HG02763 (cell line): ENCODE results near the gene SPEN.
A peak's percentile ranks its signal among the peaks of the same experiment; 100 is the strongest.
"Not testable (repeated sequence)": the region's sequence is repeated elsewhere in the genome, so short reads cannot be mapped to it uniquely, and the experiment has no call there.

Experiments
- ATAC-seq: cut with Tn5 transposase; IDR thresholded peaks from one replicate; pipeline ENCODE4 v1.9.1; 2021; ENCODE audit warnings: mild to moderate bottlenecking, moderate library complexity; ENCODE audit not compliant: unreplicated experiment

Gene SPEN

GRCh38 chr1:15834406-15835204, 12.9 kb upstream of the SPEN start:
- peak; percentile 56 for ATAC-seq

GRCh38 chr1:15835205-15835740, 12.2 kb upstream of the SPEN start:
- peak; percentile 0 for ATAC-seq

- ATAC-seq, result peak; percentile 62
Observed at GRCh38 chr1:15835741-15836510, 11.6 kb upstream of the SPEN start.

DNA sequence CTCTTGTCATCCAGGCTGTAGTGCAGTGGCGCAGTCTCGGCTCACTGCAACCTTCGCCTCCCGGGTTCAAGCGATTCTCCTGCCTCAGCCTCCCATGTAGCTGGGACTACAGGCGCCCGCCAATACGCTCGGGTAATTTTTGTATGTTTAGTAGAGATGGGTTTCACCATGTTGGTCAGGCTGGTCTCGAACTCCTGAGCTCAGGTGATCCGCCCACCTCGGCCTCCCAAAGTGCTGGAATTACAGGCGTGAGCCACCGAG, 11.1 kb upstream of the SPEN start:
- ATAC-seq, result not testable (repeated sequence)

- ATAC-seq, result no peak
Observed at GRCh38 chr1:15836772-15837669, 10.5 kb upstream of the SPEN start.

DNA sequence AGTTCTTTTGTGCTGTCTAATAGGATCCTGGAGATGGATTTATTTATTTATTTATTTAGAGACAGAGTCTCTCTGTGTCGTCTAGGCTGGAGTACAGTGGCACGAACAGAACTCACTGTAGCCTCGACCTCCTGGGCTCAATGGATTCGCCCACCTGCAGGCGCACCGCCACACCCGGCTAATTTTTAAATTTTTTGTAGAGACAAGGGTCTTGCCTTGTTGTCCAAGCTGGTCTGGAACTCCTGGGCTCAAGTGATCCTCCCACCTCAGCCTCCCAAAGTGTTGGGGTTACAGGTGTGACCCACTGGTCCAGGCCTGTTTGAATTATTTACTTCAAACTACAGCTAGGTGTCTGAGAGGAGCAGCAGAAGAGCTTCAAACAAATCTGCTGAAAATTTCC, 9.6 kb upstream of the SPEN start:
- no peak for ATAC-seq

DNA sequence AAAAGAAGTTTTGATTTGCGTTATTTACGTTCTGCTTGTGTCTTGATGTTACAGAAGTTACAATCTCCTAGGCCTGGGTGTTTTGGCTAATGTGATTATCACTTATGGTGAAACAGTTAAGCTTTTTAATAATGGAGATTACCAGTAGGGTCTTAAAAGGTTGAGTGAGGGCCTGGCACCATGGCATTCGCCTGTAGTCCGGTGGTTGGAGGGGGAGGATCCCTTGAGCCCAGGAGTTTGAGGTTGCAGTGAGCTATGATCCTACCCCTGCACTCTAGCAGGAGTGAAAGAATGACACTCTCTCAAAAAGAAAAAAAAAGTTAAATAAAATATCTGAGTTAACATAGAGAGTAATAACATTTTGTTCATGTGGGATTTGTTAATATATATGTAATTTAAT, 8.8 kb upstream of the SPEN start:
- no peak for ATAC-seq

GRCh38 chr1:15843826-15844572, 3.5 kb upstream of the SPEN start:
- no peak for ATAC-seq

- not testable (repeated sequence) for ATAC-seq
Observed at GRCh38 chr1:15846056-15846455, 1.5 kb upstream of the SPEN start.

DNA sequence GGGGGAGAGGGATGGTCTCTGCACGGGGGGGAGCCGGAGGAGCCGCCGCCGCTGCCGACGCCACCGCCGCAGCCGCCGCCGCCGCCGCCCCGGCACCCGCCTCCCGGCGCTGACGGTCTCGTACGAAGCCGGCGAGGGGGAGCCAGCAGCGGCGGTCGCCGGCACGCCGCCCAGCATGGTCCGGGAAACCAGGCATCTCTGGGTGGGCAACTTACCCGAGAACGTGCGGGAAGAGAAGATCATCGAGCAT, 311 bp downstream of the SPEN start:
- ATAC-seq, result no peak

- ATAC-seq, result peak; percentile 21
Observed at GRCh38 chr1:15848143-15848928, 829 bp downstream of the SPEN start.

GRCh38 chr1:15848929-15849774, 1.6 kb downstream of the SPEN start:
- no peak for ATAC-seq

- no peak for ATAC-seq
Observed at GRCh38 chr1:15849775-15850324, 2.3 kb downstream of the SPEN start.

DNA sequence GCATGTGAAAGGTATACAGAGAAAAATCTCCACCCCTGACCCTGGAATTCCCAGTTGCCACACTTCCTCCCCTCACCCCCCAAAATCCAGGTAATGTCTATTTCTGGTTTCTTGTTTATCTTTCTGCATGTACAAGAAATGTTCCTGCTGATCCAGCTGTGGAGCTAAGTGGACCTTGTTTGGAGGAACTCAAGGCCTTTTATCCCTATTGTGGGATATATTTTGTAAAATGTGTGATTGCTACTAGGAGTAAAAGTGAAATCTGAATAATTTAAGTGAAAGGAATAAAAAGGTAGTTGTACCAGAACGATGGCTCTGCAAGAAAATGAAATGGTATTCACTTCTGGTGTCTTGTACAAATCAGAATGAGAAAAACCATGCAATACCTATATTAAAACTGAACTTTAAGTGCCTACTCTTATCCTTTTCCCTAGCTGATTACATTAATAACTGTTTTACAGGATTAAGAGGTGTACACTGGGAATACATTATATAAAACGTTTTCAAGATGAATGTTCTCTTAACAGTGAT, 3.0 kb downstream of the SPEN start:
- no peak for ATAC-seq

- ATAC-seq, result no peak
Observed at GRCh38 chr1:15851210-15852035, 3.9 kb downstream of the SPEN start.

DNA sequence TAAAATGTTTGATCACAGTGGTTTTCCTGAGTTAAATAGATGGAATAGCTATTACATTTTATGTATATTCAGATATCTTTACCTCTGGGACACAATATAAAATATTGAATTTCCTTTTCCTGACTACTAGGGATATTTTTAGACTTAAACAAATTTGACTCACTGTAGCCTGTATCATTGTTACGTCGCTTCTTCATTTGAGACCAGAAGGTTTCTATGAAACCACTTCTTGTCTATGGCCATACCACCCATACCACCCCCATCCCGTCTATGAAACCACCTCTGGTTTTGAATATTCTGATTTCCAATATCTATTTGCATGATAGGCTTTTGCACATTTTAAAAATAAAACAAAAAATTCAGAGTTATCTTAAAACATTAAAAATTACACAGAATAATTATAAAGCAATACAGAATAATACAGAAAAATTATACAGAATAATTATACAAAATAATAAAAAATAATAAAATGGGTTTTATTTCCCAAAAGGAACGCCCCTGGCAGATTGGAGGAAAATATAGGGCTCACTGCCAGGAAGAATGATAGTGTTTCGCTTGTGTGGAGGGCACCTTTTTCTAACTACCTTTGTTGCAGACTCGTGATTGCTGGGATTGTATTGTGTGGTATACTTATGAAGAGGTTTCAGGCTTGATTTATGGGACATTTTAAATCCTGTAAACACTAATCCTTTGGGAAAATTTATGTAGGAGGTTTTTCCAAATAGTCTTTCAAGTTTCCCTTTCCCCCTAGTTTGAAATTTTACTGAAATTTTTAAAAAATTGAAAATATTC, 4.7 kb downstream of the SPEN start:
- no peak for ATAC-seq

- ATAC-seq, result no peak
Observed at GRCh38 chr1:15852828-15853302, 5.4 kb downstream of the SPEN start.
